SH-SY5Y (cell line): Measurements from ENCODE around the gene SNX3.

Experiments used
- GATA2 ChIP-seq: IDR thresholded peaks from 2 replicates; pipeline ENCODE4 v1.6.1; 2011; ENCODE audit warnings: mild to moderate bottlenecking, low read depth, low read length
- GATA3 ChIP-seq: IDR thresholded peaks from 2 replicates; pipeline ENCODE4 v1.6.1; 2011; ENCODE audit warnings: low read depth, mild to moderate bottlenecking, low read length, moderate library complexity

SNX3 gene

DNA sequence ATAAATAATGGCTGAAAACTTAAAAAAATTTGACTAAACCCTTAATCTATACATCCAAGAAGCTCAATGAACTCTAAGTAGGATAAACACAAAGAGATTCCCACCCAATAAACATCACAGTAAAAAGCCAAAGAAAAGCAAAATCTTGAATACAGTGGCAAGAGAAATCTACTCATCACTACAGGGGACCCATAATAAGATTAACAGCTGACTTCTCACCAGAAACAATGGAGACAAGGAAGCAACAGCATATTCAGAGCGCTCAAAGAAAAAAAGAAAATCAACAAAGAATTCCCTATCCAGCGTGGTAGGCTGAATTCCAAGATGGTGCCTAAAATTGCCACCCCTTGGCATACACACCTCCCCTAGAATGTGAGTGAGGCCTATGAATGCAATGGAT, 18.6 kb downstream of the SNX3 start:
- TF ChIP-seq GATA2: no peak

DNA sequence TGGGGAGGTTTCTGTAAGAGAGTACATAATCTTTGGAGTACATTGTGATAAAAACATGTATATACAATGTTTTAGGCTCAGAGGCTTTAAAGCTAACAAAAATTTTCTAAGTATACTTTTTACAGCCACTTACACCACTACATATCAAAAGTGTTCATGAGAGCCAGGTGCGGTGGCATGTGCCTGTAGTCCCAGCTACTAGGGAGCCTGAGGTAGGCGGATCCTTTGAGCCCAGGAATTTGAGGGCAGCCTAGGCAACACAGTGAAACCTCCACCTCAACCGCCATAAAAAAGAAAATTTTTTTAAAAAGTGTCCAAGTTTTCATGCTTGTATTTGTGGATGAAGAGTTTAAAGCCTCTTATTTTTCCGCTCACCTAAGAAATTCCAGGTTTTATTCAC, 22.5 kb downstream of the SNX3 start:
- TF ChIP-seq GATA2: no peak

DNA sequence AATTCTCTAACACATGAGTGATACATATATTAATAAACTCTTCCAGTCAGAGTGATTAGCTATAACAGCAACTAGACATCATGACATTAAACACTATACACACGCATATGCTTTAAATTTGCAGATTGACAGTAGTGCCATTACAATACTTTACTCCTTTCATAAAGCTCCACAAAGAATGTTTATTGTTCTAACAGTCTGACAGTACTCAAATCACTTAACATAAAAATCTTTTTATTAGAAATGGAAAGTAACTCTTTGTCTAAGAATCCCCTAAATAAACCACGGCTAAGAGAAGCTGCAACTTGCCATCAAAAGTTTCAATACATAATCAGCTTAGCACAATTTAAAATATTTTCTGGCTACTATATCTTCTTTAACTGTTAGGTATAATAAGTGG, 24.0 kb downstream of the SNX3 start:
- no peak for TF ChIP-seq GATA2
- no peak for TF ChIP-seq GATA3

DNA sequence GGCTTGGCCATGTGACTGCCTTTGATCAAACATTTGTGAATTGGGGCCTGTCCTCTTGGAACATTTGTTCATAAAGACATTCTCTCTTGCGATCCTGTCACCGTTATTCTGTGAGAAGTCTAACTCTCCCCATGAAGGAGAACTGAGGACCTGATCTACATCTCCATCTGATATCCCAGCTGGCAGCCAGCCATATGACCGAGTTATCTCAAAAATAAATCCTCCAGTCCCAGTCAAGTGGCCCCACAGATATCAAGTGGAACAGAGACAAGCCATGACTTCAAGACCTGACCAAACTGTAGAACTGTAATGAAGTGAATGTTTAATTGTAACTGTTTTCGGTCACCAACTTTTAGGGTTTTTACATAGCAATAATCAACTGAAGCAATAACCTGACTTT, 25.7 kb downstream of the SNX3 start:
- TF ChIP-seq GATA2 (no peak), GATA3 (no peak)

DNA sequence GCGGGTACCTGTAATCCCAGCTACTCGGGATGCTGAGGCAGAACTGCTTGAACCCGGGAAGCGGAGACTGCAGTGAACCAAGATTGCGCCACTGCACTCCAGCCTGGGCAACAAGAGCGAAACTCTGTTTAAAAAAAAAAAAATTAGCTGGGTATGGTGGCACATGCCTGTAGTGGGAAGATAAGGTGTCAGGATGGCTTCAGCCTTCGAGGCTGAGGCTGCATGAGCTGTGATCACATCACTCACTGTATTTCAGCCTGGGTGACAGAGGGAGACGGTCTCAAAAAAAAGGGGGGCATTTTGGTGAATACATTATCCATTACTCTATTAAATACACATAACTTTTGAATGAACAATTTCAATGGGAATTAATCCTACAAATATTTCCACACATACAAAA, 32.4 kb downstream of the SNX3 start:
- TF ChIP-seq GATA3 (no peak), GATA2 (no peak)

DNA sequence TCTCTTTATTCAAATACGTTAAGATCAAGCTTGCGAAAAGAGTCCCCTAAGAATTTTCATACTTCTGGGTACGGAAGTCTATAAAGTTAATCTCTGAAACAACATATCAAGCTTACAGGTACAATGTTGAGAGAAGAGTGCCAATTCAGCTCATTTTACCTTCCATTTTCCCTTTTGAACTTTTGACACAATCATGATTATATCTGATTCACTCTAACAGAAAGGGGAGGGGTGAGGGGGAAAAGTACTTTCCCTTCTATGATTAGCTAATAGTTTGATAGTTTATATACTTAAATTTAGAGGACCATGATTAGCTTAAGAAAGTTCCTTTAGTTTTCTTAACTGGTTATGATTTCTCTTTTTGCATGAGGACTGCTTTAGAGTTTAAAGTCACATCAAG, 33.5 kb downstream of the SNX3 start:
- TF ChIP-seq GATA2 (no peak), GATA3 (no peak)

DNA sequence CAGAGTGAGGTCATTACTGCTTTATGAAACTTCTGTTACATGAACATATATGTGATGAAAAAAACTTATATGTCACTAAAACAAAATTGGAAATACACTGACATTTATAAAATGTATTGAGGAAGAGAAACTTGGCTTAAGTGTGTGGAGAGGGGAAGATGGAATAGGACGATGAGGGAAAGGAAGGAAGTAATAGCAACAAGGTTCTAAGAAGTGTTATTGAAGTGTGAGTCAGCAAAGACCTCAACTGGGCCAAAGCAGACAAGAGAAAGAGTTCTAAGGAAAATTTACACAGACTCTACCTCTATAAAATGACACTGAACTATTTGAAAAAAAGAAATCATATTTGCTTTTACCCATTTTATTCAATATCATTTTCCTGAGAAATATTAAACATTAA, 38.3 kb downstream of the SNX3 start:
- no peak for TF ChIP-seq GATA2
- TF ChIP-seq GATA3: no peak

DNA sequence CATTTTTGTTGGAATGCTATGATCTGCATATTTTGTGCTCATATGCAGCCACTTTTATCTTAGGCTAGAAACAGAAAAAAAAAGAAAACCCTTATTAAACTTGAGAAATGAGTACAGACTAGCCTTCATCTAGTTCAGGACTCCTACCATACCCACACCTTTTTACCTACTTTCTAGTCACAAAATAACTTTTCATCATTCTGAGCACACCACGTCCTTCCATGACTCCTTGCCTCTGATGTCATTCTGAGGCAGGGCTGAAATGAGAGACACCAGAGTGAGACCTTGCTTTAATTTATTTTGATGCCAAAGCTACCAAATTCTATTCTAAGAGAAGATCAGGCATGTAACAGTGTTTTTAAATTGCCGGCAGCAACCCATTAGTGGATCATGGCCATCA, 38.8 kb downstream of the SNX3 start:
- TF ChIP-seq GATA3: no peak
- no peak for TF ChIP-seq GATA2

DNA sequence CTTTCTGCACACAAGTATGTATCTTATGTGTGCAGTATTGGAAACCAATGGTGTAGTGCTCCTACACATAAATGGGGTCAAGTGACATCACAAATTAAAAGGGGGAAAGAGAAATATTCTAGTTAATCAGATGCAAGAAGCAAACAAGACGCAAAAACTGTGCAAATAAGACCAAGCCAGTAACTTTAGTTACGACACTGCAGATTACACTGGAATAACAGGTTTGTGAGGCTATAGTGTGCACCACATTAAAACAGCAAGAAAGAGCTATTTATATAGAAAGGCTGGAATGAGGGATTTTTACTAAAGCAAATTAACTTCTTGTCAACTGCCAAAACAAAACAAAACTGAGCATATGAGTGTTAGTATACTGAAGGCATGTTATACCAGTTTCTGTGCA, 49.2 kb downstream of the SNX3 start:
- TF ChIP-seq GATA3 (no peak), GATA2 (no peak)

DNA sequence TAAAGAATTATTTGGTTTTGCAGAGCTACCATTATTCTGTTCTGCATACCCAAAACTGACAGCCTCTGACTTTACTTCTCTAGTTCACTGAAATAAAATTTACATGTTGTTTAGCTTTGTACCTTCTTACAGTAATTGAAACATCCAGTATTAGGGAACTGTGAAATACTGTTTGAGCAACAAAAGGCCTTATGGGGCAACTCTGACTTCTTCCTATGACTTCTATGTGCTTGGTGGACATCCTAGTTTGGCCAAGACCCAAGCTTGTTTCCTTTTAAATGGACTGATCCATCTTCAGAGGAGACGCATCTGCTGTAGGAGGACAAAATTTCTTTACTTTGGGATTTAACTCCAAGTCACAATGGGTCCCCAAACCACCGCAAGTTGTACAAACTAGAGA, 50.3 kb downstream of the SNX3 start:
- TF ChIP-seq GATA3: no peak
- TF ChIP-seq GATA2: no peak

DNA sequence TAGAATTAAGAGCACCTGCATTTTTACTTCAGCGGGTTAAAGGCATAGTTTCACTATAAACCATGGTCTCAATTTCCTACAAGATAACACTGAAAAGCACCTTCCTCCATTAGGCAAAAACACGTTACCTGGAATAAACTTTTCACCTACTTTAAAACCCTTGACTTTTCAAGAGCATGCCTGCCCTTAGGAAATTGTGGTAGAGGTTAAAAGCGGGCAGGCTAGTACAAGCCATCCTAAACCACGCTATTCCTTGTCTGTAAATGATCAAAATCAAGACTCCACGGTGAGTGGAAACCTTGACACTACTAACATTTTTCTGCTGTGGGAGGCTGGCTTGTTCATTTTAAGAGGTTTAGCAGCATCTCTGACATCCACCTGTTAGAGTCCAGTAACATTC, 51.1 kb downstream of the SNX3 start:
- TF ChIP-seq GATA3 (no peak), GATA2 (no peak)

DNA sequence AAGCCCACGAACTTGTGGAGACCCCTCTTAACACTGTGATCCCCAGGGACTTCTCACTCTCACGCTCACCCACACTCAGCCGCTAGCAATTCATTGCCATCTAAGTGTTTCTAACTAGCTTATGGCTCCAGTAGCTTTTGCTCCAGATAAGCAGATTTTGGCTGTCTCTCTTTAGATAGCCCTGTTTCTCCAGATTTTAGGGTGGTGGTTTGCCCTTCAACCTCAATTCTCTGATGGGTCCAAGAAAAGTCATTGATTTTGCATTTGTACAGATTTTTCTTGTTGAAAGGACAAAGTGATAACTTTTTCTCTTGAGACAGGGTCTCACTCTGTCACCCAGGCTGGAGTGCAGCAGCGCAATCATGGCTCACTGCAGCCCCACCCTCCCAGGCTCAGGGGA, 53.8 kb downstream of the SNX3 start:
- TF ChIP-seq GATA3: no peak
- TF ChIP-seq GATA2: no peak

DNA sequence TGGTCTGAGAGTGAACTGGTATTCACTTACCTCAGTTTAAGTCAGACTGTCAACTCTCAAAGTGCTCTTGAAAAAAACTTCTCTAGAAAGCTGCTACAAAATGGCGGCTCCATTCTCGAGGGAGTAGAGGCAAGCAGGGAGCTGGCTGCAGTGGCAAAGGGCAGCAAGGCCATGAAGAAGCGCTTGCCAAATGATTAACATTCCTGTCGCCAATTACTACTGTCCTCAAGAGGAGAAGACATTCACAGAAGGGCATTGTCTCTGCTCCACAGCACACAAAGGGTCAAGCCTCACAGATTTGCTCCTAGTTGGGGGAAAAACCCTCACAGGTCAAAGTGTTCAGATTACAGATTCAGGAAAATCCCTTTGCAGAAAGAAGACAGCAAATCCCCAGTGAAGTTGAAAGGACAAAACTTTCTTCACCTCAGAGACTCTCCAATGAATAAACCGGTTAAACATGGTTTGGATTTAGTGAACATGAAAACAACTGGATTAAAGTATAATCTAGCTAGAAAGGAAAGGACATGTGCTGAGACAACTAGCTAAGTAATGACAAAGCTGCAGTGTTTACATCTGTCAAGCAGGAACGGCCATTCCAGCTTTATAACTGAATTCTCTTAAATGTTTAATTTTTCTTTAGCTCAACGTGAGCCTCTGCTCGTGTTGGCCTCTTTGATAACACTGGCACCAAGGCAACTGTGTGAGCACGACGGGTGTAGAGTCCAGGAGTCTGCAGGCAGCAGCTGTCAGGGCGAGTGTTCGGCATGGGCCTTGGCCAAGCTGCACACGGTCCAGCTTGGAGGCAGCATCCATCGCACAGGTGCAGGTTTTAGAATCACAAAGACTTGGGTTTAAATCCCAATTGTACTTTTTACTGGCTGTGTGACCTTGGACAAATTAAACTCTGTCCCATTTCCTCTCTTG, 57.4 kb downstream of the SNX3 start:
- TF ChIP-seq GATA3 (no peak), GATA2 (no peak)

DNA sequence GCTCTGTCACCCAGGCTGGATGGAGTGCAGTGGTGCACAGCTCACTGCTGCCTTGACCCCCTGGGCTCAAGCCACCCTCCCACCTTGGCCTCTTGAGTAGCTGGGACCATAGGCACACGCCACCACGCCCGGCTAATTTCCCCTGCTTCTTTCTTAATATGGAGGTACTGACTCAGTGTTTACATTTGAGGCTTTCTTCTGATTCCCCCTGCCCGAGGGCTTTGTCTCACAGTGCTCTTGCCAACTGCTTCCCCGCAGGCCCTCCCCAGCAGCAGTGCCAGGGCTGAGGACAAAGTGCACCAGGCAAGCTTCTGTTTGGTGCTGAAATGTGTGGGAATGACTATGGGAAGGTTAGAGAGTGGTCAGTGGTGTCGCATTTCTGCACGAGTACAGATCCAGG, 60.2 kb downstream of the SNX3 start:
- no peak for TF ChIP-seq GATA2
- TF ChIP-seq GATA3: no peak

DNA sequence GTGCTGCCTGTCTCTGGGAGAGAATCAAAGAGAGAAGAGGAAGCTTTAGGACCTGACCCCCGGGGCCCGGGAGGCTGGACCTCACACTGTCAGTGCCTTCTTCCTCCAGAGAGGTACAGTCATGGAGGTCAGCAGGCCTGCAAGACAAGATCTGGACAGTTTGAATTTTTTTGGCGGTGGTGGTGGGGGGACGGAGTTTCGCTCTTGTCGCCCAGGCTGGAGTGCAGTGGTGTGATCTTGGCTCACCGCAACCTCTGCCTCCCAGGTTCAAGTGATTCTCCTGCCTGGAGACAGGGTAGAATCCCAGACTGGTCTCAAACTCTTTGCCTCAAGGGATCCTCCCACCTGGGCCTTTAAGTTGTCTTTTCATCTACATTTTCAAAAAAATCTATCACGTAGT, 60.7 kb downstream of the SNX3 start:
- TF ChIP-seq GATA3 (no peak), GATA2 (no peak)
